ENCODE measurements around the gene GAGE12F.
"Not testable (repeated sequence)": the region's sequence is repeated elsewhere in the genome, so short reads cannot be mapped to it uniquely, and the experiment has no call there.

The GAGE12F gene

GRCh38 chrX:49560542-49560941 lies at the start of gene GAGE12F:
GAGE12F (plus strand) TSS chrX:49560842; CDS start chrX:49561997, 1,155 bp downstream.
- H3K27ac ChIP-seq (ENCODE audit: low read depth, low read length); H3K4me1 ChIP-seq (ENCODE audit: control insufficient read depth, insufficient read depth, low read length); H3K9me3 ChIP-seq (ENCODE audit: control insufficient read depth, insufficient read depth, low read depth, low read length); H3K9ac ChIP-seq (ENCODE audit: low read length); H3K36me3 ChIP-seq (ENCODE audit: control insufficient read depth, insufficient read depth, low read length); H3K27me3 ChIP-seq (ENCODE audit: control insufficient read depth, insufficient read depth, low read length); H3K4me3 ChIP-seq (ENCODE audit: low read depth, low read length): not testable (repeated sequence)

DNA sequence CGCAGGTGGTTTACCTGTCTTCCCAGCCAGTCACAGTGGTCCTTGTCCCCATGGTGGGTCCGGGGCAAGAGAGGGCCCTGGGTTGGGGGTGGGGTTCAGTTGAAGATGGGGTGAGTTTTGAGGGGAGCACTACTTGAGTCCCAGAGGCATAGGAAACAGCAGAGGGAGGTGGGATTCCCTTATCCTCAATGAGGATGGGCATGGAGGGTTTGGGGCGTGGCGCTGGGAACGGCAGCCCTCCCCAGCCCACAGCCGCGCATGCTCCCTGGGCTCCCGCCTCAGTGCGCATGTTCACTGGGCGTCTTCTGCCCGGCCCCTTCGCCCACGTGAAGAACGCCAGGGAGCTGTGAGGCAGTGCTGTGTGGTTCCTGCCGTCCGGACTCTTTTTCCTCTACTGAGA lies 28.8 kb upstream of the GAGE12F start, which contains the start of gene GAGE12C:
GAGE12C (plus strand) TSS at position 301 of the 400 bp plus-strand sequence. CDS start 1,155 bp downstream, outside the sequence.
- not testable (repeated sequence) for H3K9ac ChIP-seq (ENCODE audit: low read length); H3K27me3 ChIP-seq (ENCODE audit: control insufficient read depth, insufficient read depth, low read length); H3K27ac ChIP-seq (ENCODE audit: low read depth, low read length); H3K4me1 ChIP-seq (ENCODE audit: control insufficient read depth, insufficient read depth, low read length); H3K36me3 ChIP-seq (ENCODE audit: control insufficient read depth, insufficient read depth, low read length); H3K9me3 ChIP-seq (ENCODE audit: control insufficient read depth, insufficient read depth, low read depth, low read length); H3K4me3 ChIP-seq (ENCODE audit: low read depth, low read length)

DNA sequence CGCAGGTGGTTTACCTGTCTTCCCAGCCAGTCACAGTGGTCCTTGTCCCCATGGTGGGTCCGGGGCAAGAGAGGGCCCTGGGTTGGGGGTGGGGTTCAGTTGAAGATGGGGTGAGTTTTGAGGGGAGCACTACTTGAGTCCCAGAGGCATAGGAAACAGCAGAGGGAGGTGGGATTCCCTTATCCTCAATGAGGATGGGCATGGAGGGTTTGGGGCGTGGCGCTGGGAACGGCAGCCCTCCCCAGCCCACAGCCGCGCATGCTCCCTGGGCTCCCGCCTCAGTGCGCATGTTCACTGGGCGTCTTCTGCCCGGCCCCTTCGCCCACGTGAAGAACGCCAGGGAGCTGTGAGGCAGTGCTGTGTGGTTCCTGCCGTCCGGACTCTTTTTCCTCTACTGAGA lies 19.2 kb upstream of the GAGE12F start, which contains the start of gene GAGE12D:
GAGE12D (plus strand) TSS at position 301 of the 400 bp plus-strand sequence. CDS start 1,155 bp downstream, outside the sequence.
- not testable (repeated sequence) for H3K36me3 ChIP-seq (ENCODE audit: control insufficient read depth, insufficient read depth, low read length); H3K9me3 ChIP-seq (ENCODE audit: control insufficient read depth, insufficient read depth, low read depth, low read length); H3K4me1 ChIP-seq (ENCODE audit: control insufficient read depth, insufficient read depth, low read length); H3K4me3 ChIP-seq (ENCODE audit: low read depth, low read length); H3K27me3 ChIP-seq (ENCODE audit: control insufficient read depth, insufficient read depth, low read length); H3K27ac ChIP-seq (ENCODE audit: low read depth, low read length); H3K9ac ChIP-seq (ENCODE audit: low read length)

DNA sequence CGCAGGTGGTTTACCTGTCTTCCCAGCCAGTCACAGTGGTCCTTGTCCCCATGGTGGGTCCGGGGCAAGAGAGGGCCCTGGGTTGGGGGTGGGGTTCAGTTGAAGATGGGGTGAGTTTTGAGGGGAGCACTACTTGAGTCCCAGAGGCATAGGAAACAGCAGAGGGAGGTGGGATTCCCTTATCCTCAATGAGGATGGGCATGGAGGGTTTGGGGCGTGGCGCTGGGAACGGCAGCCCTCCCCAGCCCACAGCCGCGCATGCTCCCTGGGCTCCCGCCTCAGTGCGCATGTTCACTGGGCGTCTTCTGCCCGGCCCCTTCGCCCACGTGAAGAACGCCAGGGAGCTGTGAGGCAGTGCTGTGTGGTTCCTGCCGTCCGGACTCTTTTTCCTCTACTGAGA lies 9.7 kb upstream of the GAGE12F start, which contains the start of gene GAGE12E:
GAGE12E (plus strand) TSS at position 301 of the 400 bp plus-strand sequence. CDS start 1,155 bp downstream, outside the sequence.
- not testable (repeated sequence) for H3K36me3 ChIP-seq (ENCODE audit: control insufficient read depth, insufficient read depth, low read length); H3K9me3 ChIP-seq (ENCODE audit: control insufficient read depth, insufficient read depth, low read depth, low read length); H3K27me3 ChIP-seq (ENCODE audit: control insufficient read depth, insufficient read depth, low read length); H3K9ac ChIP-seq (ENCODE audit: low read length); H3K4me1 ChIP-seq (ENCODE audit: control insufficient read depth, insufficient read depth, low read length); H3K4me3 ChIP-seq (ENCODE audit: low read depth, low read length); H3K27ac ChIP-seq (ENCODE audit: low read depth, low read length)

DNA sequence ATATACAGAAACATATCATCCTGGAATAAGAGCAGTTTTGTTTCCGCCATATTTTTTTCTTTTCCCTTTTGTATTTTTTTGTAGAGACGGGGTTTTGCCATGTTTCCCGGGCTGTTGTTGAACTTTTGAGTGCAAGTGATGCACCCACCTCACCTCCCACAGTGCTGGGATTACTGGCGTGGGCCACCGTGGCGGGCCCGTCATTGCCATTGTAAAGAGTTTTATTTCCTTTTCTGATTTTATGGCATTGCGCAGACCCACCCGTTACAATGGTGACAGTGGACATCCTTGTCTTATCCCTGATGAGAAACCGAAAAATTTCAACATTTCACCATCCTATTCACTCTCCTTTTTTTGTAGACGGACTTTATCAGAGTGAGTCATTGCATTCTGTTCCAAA lies 8.1 kb downstream of the GAGE12F start:
- not testable (repeated sequence) for H3K9me3 ChIP-seq (ENCODE audit: control insufficient read depth, insufficient read depth, low read depth, low read length)

DNA sequence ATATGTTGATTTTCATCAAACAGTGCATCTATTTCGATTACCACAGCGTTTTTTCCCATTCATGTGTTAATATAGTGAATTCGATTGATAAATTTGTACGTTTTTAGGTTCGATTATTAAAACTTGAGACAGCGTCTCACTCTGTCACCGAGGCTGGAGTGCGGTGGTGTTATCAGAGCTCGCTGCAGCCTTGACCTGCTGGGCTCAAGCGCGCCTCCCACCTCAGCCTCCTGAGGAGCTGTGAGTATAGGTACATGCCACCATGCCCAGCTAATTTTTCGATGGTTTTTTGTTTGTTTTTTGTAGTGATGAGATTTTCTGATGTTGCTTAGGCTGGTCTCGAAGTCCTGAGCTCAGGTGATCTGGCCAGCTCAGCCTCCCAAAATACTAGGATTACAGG lies 8.5 kb downstream of the GAGE12F start:
- H3K27ac ChIP-seq (ENCODE audit: low read depth, low read length); H3K9ac ChIP-seq (ENCODE audit: low read length); H3K36me3 ChIP-seq (ENCODE audit: control insufficient read depth, insufficient read depth, low read length); H3K4me3 ChIP-seq (ENCODE audit: low read depth, low read length); H3K4me1 ChIP-seq (ENCODE audit: control insufficient read depth, insufficient read depth, low read length); H3K27me3 ChIP-seq (ENCODE audit: control insufficient read depth, insufficient read depth, low read length); H3K9me3 ChIP-seq (ENCODE audit: control insufficient read depth, insufficient read depth, low read depth, low read length): not testable (repeated sequence)

More for the DNA sequence above, 8.1 kb downstream of the GAGE12F start:
- not testable (repeated sequence) for H3K36me3 ChIP-seq (ENCODE audit: control insufficient read depth, insufficient read depth, low read length); H3K4me3 ChIP-seq (ENCODE audit: low read depth, low read length); H3K27me3 ChIP-seq (ENCODE audit: control insufficient read depth, insufficient read depth, low read length); H3K4me1 ChIP-seq (ENCODE audit: control insufficient read depth, insufficient read depth, low read length); H3K9ac ChIP-seq (ENCODE audit: low read length); H3K27ac ChIP-seq (ENCODE audit: low read depth, low read length)

GRCh38 chrX:49570100-49570499 lies 9.5 kb downstream of the GAGE12F start, which contains the start of gene GAGE12G:
GAGE12G (plus strand) TSS chrX:49570400; CDS start chrX:49571555, 1,155 bp downstream.
- not testable (repeated sequence) for H3K4me3 ChIP-seq (ENCODE audit: low read depth, low read length); H3K4me1 ChIP-seq (ENCODE audit: control insufficient read depth, insufficient read depth, low read length); H3K36me3 ChIP-seq (ENCODE audit: control insufficient read depth, insufficient read depth, low read length); H3K27ac ChIP-seq (ENCODE audit: low read depth, low read length); H3K9me3 ChIP-seq (ENCODE audit: control insufficient read depth, insufficient read depth, low read depth, low read length); H3K27me3 ChIP-seq (ENCODE audit: control insufficient read depth, insufficient read depth, low read length); H3K9ac ChIP-seq (ENCODE audit: low read length)

GRCh38 chrX:49579649-49580048 lies 19.0 kb downstream of the GAGE12F start, which contains the start of gene GAGE12H:
GAGE12H (plus strand) TSS chrX:49579949; CDS start chrX:49581104, 1,155 bp downstream.
- not testable (repeated sequence) for H3K4me3 ChIP-seq (ENCODE audit: low read depth, low read length); H3K36me3 ChIP-seq (ENCODE audit: control insufficient read depth, insufficient read depth, low read length); H3K9ac ChIP-seq (ENCODE audit: low read length); H3K4me1 ChIP-seq (ENCODE audit: control insufficient read depth, insufficient read depth, low read length); H3K27me3 ChIP-seq (ENCODE audit: control insufficient read depth, insufficient read depth, low read length); H3K27ac ChIP-seq (ENCODE audit: low read depth, low read length); H3K9me3 ChIP-seq (ENCODE audit: control insufficient read depth, insufficient read depth, low read depth, low read length)

DNA sequence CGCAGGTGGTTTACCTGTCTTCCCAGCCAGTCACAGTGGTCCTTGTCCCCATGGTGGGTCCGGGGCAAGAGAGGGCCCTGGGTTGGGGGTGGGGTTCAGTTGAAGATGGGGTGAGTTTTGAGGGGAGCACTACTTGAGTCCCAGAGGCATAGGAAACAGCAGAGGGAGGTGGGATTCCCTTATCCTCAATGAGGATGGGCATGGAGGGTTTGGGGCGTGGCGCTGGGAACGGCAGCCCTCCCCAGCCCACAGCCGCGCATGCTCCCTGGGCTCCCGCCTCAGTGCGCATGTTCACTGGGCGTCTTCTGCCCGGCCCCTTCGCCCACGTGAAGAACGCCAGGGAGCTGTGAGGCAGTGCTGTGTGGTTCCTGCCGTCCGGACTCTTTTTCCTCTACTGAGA lies 28.6 kb downstream of the GAGE12F start, which contains the start of gene GAGE2A:
GAGE2A (plus strand) TSS at position 301 of the 400 bp plus-strand sequence. CDS start 1,155 bp downstream, outside the sequence.
- not testable (repeated sequence) for H3K36me3 ChIP-seq (ENCODE audit: control insufficient read depth, insufficient read depth, low read length); H3K4me3 ChIP-seq (ENCODE audit: low read depth, low read length); H3K9me3 ChIP-seq (ENCODE audit: control insufficient read depth, insufficient read depth, low read depth, low read length); H3K9ac ChIP-seq (ENCODE audit: low read length); H3K4me1 ChIP-seq (ENCODE audit: control insufficient read depth, insufficient read depth, low read length); H3K27ac ChIP-seq (ENCODE audit: low read depth, low read length); H3K27me3 ChIP-seq (ENCODE audit: control insufficient read depth, insufficient read depth, low read length)

- H3K4me3 ChIP-seq (ENCODE audit: low read depth, low read length); H3K9ac ChIP-seq (ENCODE audit: low read length); H3K9me3 ChIP-seq (ENCODE audit: control insufficient read depth, insufficient read depth, low read depth, low read length); H3K27me3 ChIP-seq (ENCODE audit: control insufficient read depth, insufficient read depth, low read length); H3K36me3 ChIP-seq (ENCODE audit: control insufficient read depth, insufficient read depth, low read length); H3K4me1 ChIP-seq (ENCODE audit: control insufficient read depth, insufficient read depth, low read length); H3K27ac ChIP-seq (ENCODE audit: low read depth, low read length): not testable (repeated sequence)
Measured at GRCh38 chrX:49589769-49590478, 29.3 kb downstream of the GAGE12F start.

GRCh38 chrX:49590488-49590887 lies 29.8 kb downstream of the GAGE12F start:
- not testable (repeated sequence) for H3K27ac ChIP-seq (ENCODE audit: low read depth, low read length); H3K36me3 ChIP-seq (ENCODE audit: control insufficient read depth, insufficient read depth, low read length); H3K27me3 ChIP-seq (ENCODE audit: control insufficient read depth, insufficient read depth, low read length); H3K9me3 ChIP-seq (ENCODE audit: control insufficient read depth, insufficient read depth, low read depth, low read length); H3K4me1 ChIP-seq (ENCODE audit: control insufficient read depth, insufficient read depth, low read length); H3K9ac ChIP-seq (ENCODE audit: low read length); H3K4me3 ChIP-seq (ENCODE audit: low read depth, low read length)
